Measurements from ENCODE around the gene ATAD3B.
"Not testable (repeated sequence)": the region's sequence is repeated elsewhere in the genome, so short reads cannot be mapped to it uniquely, and the experiment has no call there.

ATAD3B gene

GRCh38 chr1:1440262-1441001 lies 31.1 kb upstream of the ATAD3B start:
- Histone ChIP-seq H3K79me2 (ENCODE audit: insufficient read depth, low read length) (no peaks in the 10 kb centered on the region), H3K9me3 (ENCODE audit: insufficient read depth, low read length) (no peaks in the 10 kb centered on the region), H3K27me3 (ENCODE audit: low read length) (no peaks in the 10 kb centered on the region), H2AFZ (ENCODE audit: low read depth, low read length, severe bottlenecking) (no peak overlapping the region), H3K9ac (ENCODE audit: low read length) (no peak overlapping the region), H3F3A (ENCODE audit: insufficient read depth) (no peaks in the 10 kb centered on the region), H3K4me2 (ENCODE audit: low read depth, low read length, poor library complexity, severe bottlenecking) (no peak overlapping the region), H3K27ac (ENCODE audit: low read depth, low read length) (no peak overlapping the region), H4K20me1 (ENCODE audit: low read depth, low read length) (no peaks in the 10 kb centered on the region), H3K36me3 (ENCODE audit: low read length) (no peaks in the 10 kb centered on the region), H3K9me2 (replicated peaks; ENCODE audit: insufficient read depth, low read length) (no peaks in the 10 kb centered on the region), H3K4me3 (ENCODE audit: insufficient read depth, low read length, poor library complexity, severe bottlenecking) (no peak overlapping the region)
- TF ChIP-seq EZH2phosphoT487 (conservative IDR thresholded peaks at IDR 0.05; ENCODE audit: low read length): no peak
- no peak for TF ChIP-seq CTCF (IDR thresholded peaks at IDR 0.05; ENCODE audit: insufficient read depth, low read length, poor library complexity, severe bottlenecking)

GRCh38 chr1:1441002-1441888 lies 30.3 kb upstream of the ATAD3B start:
- H3K4me2 ChIP-seq (ENCODE audit: low read depth, low read length, poor library complexity, severe bottlenecking): no peak overlapping the region
- no peak overlapping the region for H3K4me3 ChIP-seq (ENCODE audit: insufficient read depth, low read length, poor library complexity, severe bottlenecking)
- no peaks in the 10 kb centered on the region for H3K79me2 ChIP-seq (ENCODE audit: insufficient read depth, low read length)
- no peaks in the 10 kb centered on the region for H3K36me3 ChIP-seq (ENCODE audit: low read length)
- no peaks in the 10 kb centered on the region for H3K27me3 ChIP-seq (ENCODE audit: low read length)
- no peak overlapping the region for H2AFZ ChIP-seq (ENCODE audit: low read depth, low read length, severe bottlenecking)
- H3K9ac ChIP-seq (ENCODE audit: low read length): no peak overlapping the region
- H3K9me2 ChIP-seq (replicated peaks; ENCODE audit: insufficient read depth, low read length): no peaks in the 10 kb centered on the region
- no peaks in the 10 kb centered on the region for H3K9me3 ChIP-seq (ENCODE audit: insufficient read depth, low read length)
- no peaks in the 10 kb centered on the region for H4K20me1 ChIP-seq (ENCODE audit: low read depth, low read length)
- no peaks in the 10 kb centered on the region for H3F3A ChIP-seq (ENCODE audit: insufficient read depth)
- no peak overlapping the region for H3K27ac ChIP-seq (ENCODE audit: low read depth, low read length)
- TF ChIP-seq CTCF (IDR thresholded peaks at IDR 0.05; ENCODE audit: insufficient read depth, low read length, poor library complexity, severe bottlenecking): peak; percentile 80
- TF ChIP-seq EZH2phosphoT487 (conservative IDR thresholded peaks at IDR 0.05; ENCODE audit: low read length): no peak

- Histone ChIP-seq H3K27me3 (ENCODE audit: low read length) (no peaks in the 10 kb centered on the region), H3K4me2 (ENCODE audit: low read depth, low read length, poor library complexity, severe bottlenecking) (no peak overlapping the region), H4K20me1 (ENCODE audit: low read depth, low read length) (no peaks in the 10 kb centered on the region), H3K4me3 (ENCODE audit: insufficient read depth, low read length, poor library complexity, severe bottlenecking) (no peak overlapping the region), H3K9ac (ENCODE audit: low read length) (no peak overlapping the region), H3K9me2 (replicated peaks; ENCODE audit: insufficient read depth, low read length) (no peaks in the 10 kb centered on the region), H3K79me2 (ENCODE audit: insufficient read depth, low read length) (no peaks in the 10 kb centered on the region), H2AFZ (ENCODE audit: low read depth, low read length, severe bottlenecking) (no peak overlapping the region), H3F3A (ENCODE audit: insufficient read depth) (no peaks in the 10 kb centered on the region), H3K27ac (ENCODE audit: low read depth, low read length) (no peak overlapping the region), H3K36me3 (ENCODE audit: low read length) (no peaks in the 10 kb centered on the region), H3K9me3 (ENCODE audit: insufficient read depth, low read length) (no peaks in the 10 kb centered on the region)
- TF ChIP-seq CTCF (IDR thresholded peaks at IDR 0.05; ENCODE audit: insufficient read depth, low read length, poor library complexity, severe bottlenecking) (no peak), EZH2phosphoT487 (conservative IDR thresholded peaks at IDR 0.05; ENCODE audit: low read length) (no peak)
Observed at GRCh38 chr1:1442069-1442770, 29.3 kb upstream of the ATAD3B start.

- H3K27me3 ChIP-seq (ENCODE audit: low read length); H3K9me3 ChIP-seq (ENCODE audit: insufficient read depth, low read length); H3K4me2 ChIP-seq (ENCODE audit: low read depth, low read length, poor library complexity, severe bottlenecking); H2AFZ ChIP-seq (ENCODE audit: low read depth, low read length, severe bottlenecking); H3K9ac ChIP-seq (ENCODE audit: low read length); H3K4me3 ChIP-seq (ENCODE audit: insufficient read depth, low read length, poor library complexity, severe bottlenecking); H4K20me1 ChIP-seq (ENCODE audit: low read depth, low read length); H3K36me3 ChIP-seq (ENCODE audit: low read length); H3K79me2 ChIP-seq (ENCODE audit: insufficient read depth, low read length); H3K9me2 ChIP-seq (replicated peaks; ENCODE audit: insufficient read depth, low read length); H3F3A ChIP-seq (ENCODE audit: insufficient read depth); H3K27ac ChIP-seq (ENCODE audit: low read depth, low read length): not testable (repeated sequence)
Observed at GRCh38 chr1:1446631-1447030, 24.9 kb upstream of the ATAD3B start.
